IMR-90 (cell line): Measurements from ENCODE around the gene AUTS2. TPM values are rescaled to one million over a fixed set of nuclear protein-coding genes. Genes with fewer than 3 reads are reported as not detected.

Source experiments
- ATAC-seq: fragments of 200-7000 bp; cut with Tn5 transposase; 2 replicates; pipeline ENCODE4 v1.9.1; 2020; ENCODE audit warnings: low read depth, mild to moderate bottlenecking, moderate library complexity
- BruUV-seq: library from RNA; stranded (reverse); fragments of 400-500 nt; replicated peaks from 2 replicates; lab custom pipeline; 2021; lab: Mats Ljungman, UMichigan
- CTCF ChIA-PET: fragments of 300-600 bp; formaldehyde crosslinking; extraction: SDS; loops from one replicate; lab custom pipeline; 2021; ENCODE audit warnings: antibody characterized with exemption; lab: Yijun Ruan, JAX
- POLR2A ChIA-PET: fragments of 300-600 bp; sonication (Branson Sonifier 250); formaldehyde crosslinking; loops from one replicate; lab custom pipeline; 2022; ENCODE audit warnings: antibody characterized with exemption; ENCODE audit not compliant: unreplicated experiment; lab: Charles Lee
- DNase-seq: peaks from one replicate; pipeline ENCODE4 v3.0.0; 2013
- H2AFZ ChIP-seq: replicated peaks from 2 replicates; pipeline ENCODE3; 2013; ENCODE audit warnings: low read length, mild to moderate bottlenecking; ENCODE audit not compliant: poor library complexity
- H2AK5ac ChIP-seq: 2 replicates; pipeline ENCODE4 v1.6.1; 2013; ENCODE audit warnings: low read depth, low read length, inconsistent platforms
- H2AK9ac ChIP-seq: replicated peaks from 2 replicates; pipeline ENCODE3; 2013; ENCODE audit warnings: mild to moderate bottlenecking, low read depth, low read length, moderate library complexity; ENCODE audit not compliant: poor library complexity
- H2BK120ac ChIP-seq: 2 replicates; pipeline ENCODE4 v1.6.1; 2013; ENCODE audit warnings: low read depth, low read length, inconsistent platforms
- H2BK15ac ChIP-seq: 3 replicates; pipeline ENCODE4 v1.6.1; 2013; ENCODE audit warnings: low read depth, low read length, inconsistent platforms
- H2BK20ac ChIP-seq: 2 replicates; pipeline ENCODE4 v1.6.1; 2013; ENCODE audit warnings: low read depth, mild to moderate bottlenecking, inconsistent platforms, low read length, moderate library complexity
- H2BK5ac ChIP-seq: 2 replicates; pipeline ENCODE4 v1.6.1; 2013; ENCODE audit warnings: mild to moderate bottlenecking, low read depth, low read length, inconsistent platforms; ENCODE audit not compliant: poor library complexity, severe bottlenecking
- H3K14ac ChIP-seq: replicated peaks from 2 replicates; pipeline ENCODE4 v1.6.1; 2013; ENCODE audit warnings: low read depth, low read length, inconsistent platforms
- H3K18ac ChIP-seq: 2 replicates; pipeline ENCODE4 v1.6.1; 2013; ENCODE audit warnings: low read depth, low read length, control low read depth
- H3K23ac ChIP-seq: 2 replicates; pipeline ENCODE4 v1.6.1; 2013; ENCODE audit warnings: low read depth, low read length, inconsistent platforms
- H3K27ac ChIP-seq: 2 replicates; pipeline ENCODE4 v1.5.1; 2013; ENCODE audit warnings: mild to moderate bottlenecking, control low read depth, low read length; ENCODE audit not compliant: insufficient read depth
- H3K27me3 ChIP-seq: 2 replicates; pipeline ENCODE4 v1.6.1; 2013; ENCODE audit warnings: low read length; ENCODE audit not compliant: control insufficient read depth, insufficient read depth
- H3K36me3 ChIP-seq: 2 replicates; pipeline ENCODE4 v1.6.1; 2013; ENCODE audit warnings: low read length, mixed read lengths; ENCODE audit not compliant: control insufficient read depth, insufficient read depth
- H3K4ac ChIP-seq: 2 replicates; pipeline ENCODE4 v1.6.1; 2013; ENCODE audit warnings: low read depth, low read length, inconsistent platforms
- H3K4me1 ChIP-seq: 2 replicates; pipeline ENCODE4 v1.6.1; 2013; ENCODE audit warnings: low read length, mixed read lengths; ENCODE audit not compliant: control insufficient read depth, insufficient read depth
- H3K4me2 ChIP-seq: 2 replicates; pipeline ENCODE4 v1.6.1; 2013; ENCODE audit warnings: low read depth, mild to moderate bottlenecking, control low read depth, low read length, moderate library complexity
- H3K4me3 ChIP-seq: 2 replicates; pipeline ENCODE4 v1.5.1; 2013; ENCODE audit warnings: low read depth, mild to moderate bottlenecking, control low read depth, low read length, moderate library complexity; ENCODE audit not compliant: insufficient read depth
- H3K56ac ChIP-seq: 2 replicates; pipeline ENCODE4 v1.6.1; 2013; ENCODE audit warnings: low read length, inconsistent platforms; ENCODE audit not compliant: insufficient read depth; ENCODE audit errors: extremely low read depth
- H3K79me1 ChIP-seq, 2 experiments: 2 replicates each; pipeline ENCODE4 v1.6.1; 2013; ENCODE audit warnings: low read length in 2 of 2, inconsistent platforms in 1 of 2, low read depth in 1 of 2
- H3K9ac ChIP-seq: 2 replicates; pipeline ENCODE4 v1.6.1; 2013; ENCODE audit warnings: low read depth, low read length, control low read depth
- H3K9me1 ChIP-seq: 2 replicates; pipeline ENCODE4 v1.6.1; 2013; ENCODE audit warnings: low read length, inconsistent platforms; ENCODE audit not compliant: insufficient read depth
- H3K9me3 ChIP-seq: 2 replicates; pipeline ENCODE4 v1.6.1; 2013; ENCODE audit warnings: low read length; ENCODE audit not compliant: control insufficient read depth, insufficient read depth
- H4K20me1 ChIP-seq: 2 replicates; pipeline ENCODE4 v1.6.1; 2013; ENCODE audit warnings: low read length, inconsistent platforms; ENCODE audit not compliant: insufficient read depth
- H4K5ac ChIP-seq: 2 replicates; pipeline ENCODE4 v1.6.1; 2013; ENCODE audit warnings: mild to moderate bottlenecking, low read depth, low read length, control low read depth
- H4K8ac ChIP-seq, 2 experiments: 2 replicates each; pipeline ENCODE4 v1.6.1; 2013; ENCODE audit warnings: low read depth in 2 of 2, low read length in 2 of 2, control low read depth in 1 of 2, inconsistent platforms in 1 of 2
- H4K91ac ChIP-seq: 2 replicates; pipeline ENCODE4 v1.6.1; 2013; ENCODE audit warnings: low read depth, low read length, inconsistent platforms; ENCODE audit not compliant: insufficient read depth
- BHLHE40 ChIP-seq: fragments of 150-350 bp; IDR thresholded peaks from 2 replicates; pipeline ENCODE4 v1.6.1; 2016; ENCODE audit warnings: mild to moderate bottlenecking, low read depth, low read length
- CEBPB ChIP-seq: IDR thresholded peaks from 2 replicates; pipeline ENCODE4 v1.6.1; 2012; ENCODE audit warnings: low read depth, low read length, improper control_type of control experiment
- CHD1 ChIP-seq: IDR thresholded peaks from 2 replicates; pipeline ENCODE4 v1.6.1; 2012; ENCODE audit warnings: low read depth, low read length, improper control_type of control experiment
- CTCF ChIP-seq: conservative IDR thresholded peaks from 2 replicates; pipeline ENCODE4 v1.5.1; 2012; ENCODE audit warnings: mild to moderate bottlenecking, low read depth, low read length, improper control_type of control experiment
- ELK1 ChIP-seq: fragments of 150-350 bp; IDR thresholded peaks from 2 replicates; pipeline ENCODE4 v1.6.1; 2016; ENCODE audit warnings: low read depth, mild to moderate bottlenecking, low read length, moderate library complexity, borderline replicate concordance
- FOS ChIP-seq: fragments of 150-350 bp; IDR thresholded peaks from 2 replicates; pipeline ENCODE4 v1.6.1; 2016; ENCODE audit warnings: low read depth, low read length
- MAFK ChIP-seq: IDR thresholded peaks from 2 replicates; pipeline ENCODE4 v1.6.1; 2012; ENCODE audit warnings: low read depth, low read length, improper control_type of control experiment
- MAZ ChIP-seq: IDR thresholded peaks from 2 replicates; pipeline ENCODE4 v1.6.1; 2012; ENCODE audit warnings: low read depth, mild to moderate bottlenecking, low read length, improper control_type of control experiment, moderate library complexity, borderline replicate concordance
- MXI1 ChIP-seq: IDR thresholded peaks from 2 replicates; pipeline ENCODE4 v1.6.1; 2012; ENCODE audit warnings: low read depth, mild to moderate bottlenecking, low read length, moderate library complexity, borderline replicate concordance
- NFE2L2 ChIP-seq: fragments of 150-350 bp; IDR thresholded peaks from 2 replicates; pipeline ENCODE4 v1.6.1; 2016; ENCODE audit warnings: low read depth, mild to moderate bottlenecking, low read length
- POLR2A ChIP-seq: IDR thresholded peaks from 2 replicates; pipeline ENCODE4 v1.6.1; 2012; ENCODE audit warnings: mild to moderate bottlenecking, low read depth, low read length
- RAD21 ChIP-seq: IDR thresholded peaks from 2 replicates; pipeline ENCODE4 v1.6.1; 2012; ENCODE audit warnings: low read length, improper control_type of control experiment
- RCOR1 ChIP-seq: IDR thresholded peaks from 2 replicates; pipeline ENCODE4 v1.6.1; 2012; ENCODE audit warnings: mild to moderate bottlenecking, low read length, improper control_type of control experiment; ENCODE audit not compliant: insufficient replicate concordance
- RFX5 ChIP-seq: IDR thresholded peaks from 2 replicates; pipeline ENCODE4 v1.8.0; 2012; ENCODE audit warnings: low read depth, mild to moderate bottlenecking, low read length, moderate library complexity
- SMC3 ChIP-seq: fragments of 150-350 bp; IDR thresholded peaks from 2 replicates; pipeline ENCODE4 v1.6.1; 2016; ENCODE audit warnings: low read depth, mild to moderate bottlenecking, antibody characterized with exemption, low read length, moderate library complexity
- WGBS, 2 experiments: methylation state at CpG; one replicate each; pipeline versions ENCODE4 v1.1.5 to v1.1.7; 2013; ENCODE audit warnings: missing lambda C conversion rate in 2 of 2; ENCODE audit not compliant: insufficient read length in 1 of 2; ENCODE audit errors: extremely low coverage in 2 of 2; 5-methylcytosine and 5-hydroxymethylcytosine counted together
- dilution Hi-C: fragments of 300-500 bp; cut with HindIII; formaldehyde crosslinking; loops from one replicate; pipeline ENCODE4 v1.14.3; 2018; ENCODE audit warnings: low sequenced_read_pairs; ENCODE audit not compliant: unreplicated experiment
- in situ Hi-C: fragments of 300-500 bp; cut with MboI; formaldehyde crosslinking; loops from 3 replicates; pipeline ENCODE4 v1.14.3; 2019; ENCODE audit warnings: low sequenced_read_pairs, inconsistent platforms, mixed read lengths
- intact Hi-C: fragments of 100-400 bp; cut with micrococcal nuclease; formaldehyde crosslinking; loops from 2 replicates; pipeline ENCODE4 v1.10.0; 2022
- polyA plus RNA-seq, 3 experiments: library from polyadenylated mRNA; depleted of rRNA; stranded (reverse); fragments of >200 nt; gene quantifications; 2 replicates each; pipeline ENCODE4 v1.2.3, GENCODE V29; 2012; ENCODE audit warnings: low replicate concordance in 1 of 3
- total RNA-seq: library from RNA; depleted of rRNA; stranded (reverse); fragments of >200 nt; gene quantifications from 2 replicates; pipeline ENCODE4 v1.2.3, GENCODE V29; 2012
- TF ChIP-seq, protein P1 (sequence below): fragments of 150-350 bp; IDR thresholded peaks from 2 replicates; pipeline ENCODE4 v1.6.1; 2017; ENCODE audit warnings: mild to moderate bottlenecking, antibody characterized with exemption, low read length, low read depth

Gene AUTS2
- total and polyA plus RNA-seq, 2 of the 4 experiments (the other 2 are of a cell fraction), result 0.90 to 3.0 TPM

DNA sequence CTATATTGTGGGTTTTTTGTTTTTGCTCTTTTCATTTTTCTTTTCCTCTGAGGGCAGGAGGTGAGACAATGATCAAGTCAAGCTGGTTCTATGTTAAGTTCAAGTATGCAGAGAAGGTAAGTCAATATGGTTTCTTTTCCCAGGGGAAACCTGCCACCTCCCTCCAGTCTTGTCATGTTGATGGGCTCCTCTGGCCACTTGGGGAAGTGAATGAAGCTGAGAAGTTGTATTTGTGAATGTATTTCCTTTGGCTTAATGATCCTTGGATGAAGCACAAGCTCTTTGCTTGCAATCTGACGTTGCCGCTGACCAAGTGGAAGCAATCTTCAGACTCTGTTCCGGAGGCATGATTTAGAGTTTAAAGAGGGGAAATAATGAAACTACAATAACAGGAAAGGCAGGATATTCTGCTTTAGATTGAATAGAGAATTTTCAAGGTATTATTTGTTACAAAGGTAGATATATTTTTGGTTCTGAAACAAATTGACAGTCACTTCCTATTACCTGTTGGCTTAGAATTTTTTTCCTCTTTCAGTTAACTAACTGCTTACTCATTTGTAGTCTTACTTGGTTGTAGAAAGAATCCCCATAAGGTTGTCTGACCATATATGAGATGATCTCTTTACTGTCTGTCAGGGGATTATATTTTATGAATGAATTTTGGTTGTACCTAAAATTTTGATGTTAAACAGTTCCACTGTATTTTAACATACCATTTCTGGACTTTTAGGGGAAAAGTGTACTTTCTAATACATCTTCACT, 369.6 kb downstream of the AUTS2 start:
- dilution Hi-C loops, result no loop called here
- CTCF ChIA-PET, result no interaction called here
- H3K18ac ChIP-seq, result no peak overlapping the region

More for the DNA sequence above, 369.6 kb downstream of the AUTS2 start:
- Histone ChIP-seq H3K36me3 (no peaks in the 10 kb centered on the region), H2AFZ (no peak overlapping the region), H2BK120ac (no peak overlapping the region), H2BK20ac (no peak overlapping the region), H2BK15ac (no peak overlapping the region), H4K20me1 (no peaks in the 10 kb centered on the region), H2AK9ac (no peak overlapping the region), H3K4ac (no peak overlapping the region), H2AK5ac (no peak overlapping the region), H3K4me1 (no peaks in the 10 kb centered on the region), H3K23ac (no peak overlapping the region), H3K4me2 (no peak overlapping the region), H3K14ac (no peak overlapping the region), H3K79me1 (no peaks in the 10 kb centered on the region), H3K9me3 (no peaks in the 10 kb centered on the region), H3K27me3 (no peaks in the 10 kb centered on the region), H3K9ac (no peak overlapping the region), H4K91ac (no peak overlapping the region), H3K56ac (no peak overlapping the region), H3K4me3 (no peak overlapping the region), H4K5ac (no peak overlapping the region), H3K9me1 (no peaks in the 10 kb centered on the region), H3K27ac (no peak overlapping the region), H4K8ac (no peak overlapping the region), H2BK5ac (no peak overlapping the region)
- no CpG with 5 or more reads among the region's 3 CpGs for WGBS, 2 experiments
- POLR2A ChIA-PET, result no interaction called here
- no TSS peak for BruUV-seq
- TF ChIP-seq BHLHE40 (no peak), RAD21 (no peak), MAFK (no peak), MXI1 (no peak), ELK1 (no peak), CEBPB (no peak), NFE2L2 (no peak), RCOR1 (no peak), CHD1 (no peak), SMC3 (no peak), CTCF (no peak), FOS (no peak), MAZ (no peak), POLR2A (no peak), RFX5 (no peak)
- TF ChIP-seq, protein P1, sequence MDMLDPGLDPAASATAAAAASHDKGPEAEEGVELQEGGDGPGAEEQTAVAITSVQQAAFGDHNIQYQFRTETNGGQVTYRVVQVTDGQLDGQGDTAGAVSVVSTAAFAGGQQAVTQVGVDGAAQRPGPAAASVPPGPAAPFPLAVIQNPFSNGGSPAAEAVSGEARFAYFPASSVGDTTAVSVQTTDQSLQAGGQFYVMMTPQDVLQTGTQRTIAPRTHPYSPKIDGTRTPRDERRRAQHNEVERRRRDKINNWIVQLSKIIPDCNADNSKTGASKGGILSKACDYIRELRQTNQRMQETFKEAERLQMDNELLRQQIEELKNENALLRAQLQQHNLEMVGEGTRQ, result no peak
- intact Hi-C loops (no loop called here), in situ Hi-C loops (no loop called here)
- ATAC-seq (no peak), DNase-seq (no peak)
